Activated naive CD8-positive, alpha-beta T cell treated with anti-CD3 and anti-CD28 coated beads, Interleukin-2, amount 10 ng/mL, durations not matched to agents 7 days and 5 days (primary cell): ENCODE data around the gene SGIP1. TPM values are rescaled to one million over a fixed set of nuclear protein-coding genes. Genes with fewer than 3 reads are reported as not detected.
"Not testable (repeated sequence)": the region's sequence is repeated elsewhere in the genome, so short reads cannot be mapped to it uniquely, and the experiment has no call there.

Source experiments
- ATAC-seq: fragments of 150-1000 bp; cut with Tn5 transposase; one replicate; pipeline ENCODE4 v1.10.0; 2021; ENCODE audit warnings: low read depth, moderate library complexity
- POLR2A ChIA-PET: fragments of 350-600 bp; sonication (Branson Sonifier 250); formaldehyde crosslinking; loops from one replicate; lab custom pipeline; 2021; ENCODE audit warnings: antibody characterized with exemption; lab: Charles Lee
- DNase-seq: peaks from one replicate; pipeline ENCODE4 v3.0.0; 2021
- H3K27ac Mint-ChIP-seq: one replicate; pipeline ENCODE4 v1.8.0; 2022; ENCODE audit warnings: mild to moderate bottlenecking, mixed read lengths
- H3K27me3 Mint-ChIP-seq: one replicate; pipeline ENCODE4 v1.8.0; 2022; ENCODE audit warnings: mild to moderate bottlenecking, moderate library complexity, mixed read lengths
- H3K36me3 Mint-ChIP-seq: one replicate; pipeline ENCODE4 v1.8.0; 2021; ENCODE audit warnings: mild to moderate bottlenecking, mixed read lengths
- H3K4me1 Mint-ChIP-seq: one replicate; pipeline ENCODE4 v1.8.0; 2021; ENCODE audit warnings: mixed read lengths
- H3K4me3 Mint-ChIP-seq: one replicate; pipeline ENCODE4 v1.8.0; 2022; ENCODE audit warnings: mild to moderate bottlenecking, moderate library complexity, mixed read lengths
- H3K9me3 Mint-ChIP-seq: one replicate; pipeline ENCODE4 v1.8.0; 2021; ENCODE audit warnings: mixed read lengths
- total RNA-seq, 2 experiments: library from RNA; stranded (reverse); gene quantifications; one replicate each; pipeline ENCODE4 v1.2.3, GENCODE V29; 2021

Gene SGIP1
- total RNA-seq, 2 experiments from 2014 or later = not detected

- POLR2A ChIA-PET = no interaction called here
- Mint-ChIP-seq H3K9me3 (no peaks in the 10 kb centered on the region), H3K4me1 (peaks cover 2% of the 10 kb centered on the region), H3K27ac (no peak overlapping the region), H3K36me3 (no peaks in the 10 kb centered on the region), H3K4me3 (no peak overlapping the region), H3K27me3 (peaks cover 2% of the 10 kb centered on the region)
- ATAC-seq (no peak), DNase-seq (no peak)
Measured at GRCh38 chr1:66576645-66577044, 42.7 kb downstream of the SGIP1 start.

- H3K4me1 Mint-ChIP-seq = peaks cover 2% of the 10 kb centered on the region
- no peaks in the 10 kb centered on the region for H3K36me3 Mint-ChIP-seq
- POLR2A ChIA-PET = no interaction called here
- DNase-seq (no peak), ATAC-seq (no peak)
- no peak overlapping the region for H3K27ac Mint-ChIP-seq
- H3K9me3 Mint-ChIP-seq = no peaks in the 10 kb centered on the region
- H3K27me3 Mint-ChIP-seq = peaks cover 9% of the 10 kb centered on the region
- H3K4me3 Mint-ChIP-seq = no peak overlapping the region
Measured at GRCh38 chr1:66578841-66579240, 44.9 kb downstream of the SGIP1 start.

GRCh38 chr1:66580081-66580480, 46.1 kb downstream of the SGIP1 start:
- POLR2A ChIA-PET = no interaction called here
- H3K9me3 Mint-ChIP-seq = no peaks in the 10 kb centered on the region
- ATAC-seq (no peak), DNase-seq (no peak)
- H3K4me1 Mint-ChIP-seq = peaks cover 2% of the 10 kb centered on the region
- no peak overlapping the region for H3K4me3 Mint-ChIP-seq
- peaks cover 13% of the 10 kb centered on the region for H3K27me3 Mint-ChIP-seq
- H3K36me3 Mint-ChIP-seq = no peaks in the 10 kb centered on the region
- no peak overlapping the region for H3K27ac Mint-ChIP-seq

GRCh38 chr1:66583021-66583420, 49.1 kb downstream of the SGIP1 start:
- H3K4me3 Mint-ChIP-seq = no peak overlapping the region
- DNase-seq (no peak), ATAC-seq (no peak)
- peaks cover 2% of the 10 kb centered on the region for H3K4me1 Mint-ChIP-seq
- H3K36me3 Mint-ChIP-seq = no peaks in the 10 kb centered on the region
- no peak overlapping the region for H3K27ac Mint-ChIP-seq
- peaks cover 19% of the 10 kb centered on the region for H3K27me3 Mint-ChIP-seq
- POLR2A ChIA-PET = no interaction called here
- H3K9me3 Mint-ChIP-seq = no peaks in the 10 kb centered on the region

GRCh38 chr1:66585002-66585401, 51.0 kb downstream of the SGIP1 start:
- H3K9me3 Mint-ChIP-seq = no peaks in the 10 kb centered on the region
- H3K27ac Mint-ChIP-seq = no peak overlapping the region
- ATAC-seq (no peak), DNase-seq (no peak)
- H3K27me3 Mint-ChIP-seq = peaks cover 21% of the 10 kb centered on the region
- H3K4me3 Mint-ChIP-seq = no peak overlapping the region
- POLR2A ChIA-PET = no interaction called here
- H3K36me3 Mint-ChIP-seq = no peaks in the 10 kb centered on the region
- peaks cover 2% of the 10 kb centered on the region for H3K4me1 Mint-ChIP-seq

- H3K4me1 Mint-ChIP-seq = no peaks in the 10 kb centered on the region
- DNase-seq (no peak), ATAC-seq (no peak)
- peaks cover 14% of the 10 kb centered on the region for H3K27me3 Mint-ChIP-seq
- H3K9me3 Mint-ChIP-seq = no peaks in the 10 kb centered on the region
- H3K27ac Mint-ChIP-seq = no peak overlapping the region
- H3K4me3 Mint-ChIP-seq = no peak overlapping the region
- H3K36me3 Mint-ChIP-seq = no peaks in the 10 kb centered on the region
- POLR2A ChIA-PET = no interaction called here
Measured at GRCh38 chr1:66589326-66589725, 55.4 kb downstream of the SGIP1 start.

GRCh38 chr1:66592106-66592507, 58.2 kb downstream of the SGIP1 start:
- DNase-seq, H3K27ac Mint-ChIP-seq, H3K4me3 Mint-ChIP-seq, ATAC-seq, H3K4me1 Mint-ChIP-seq, H3K9me3 Mint-ChIP-seq, H3K36me3 Mint-ChIP-seq, POLR2A ChIA-PET: not testable (repeated sequence)
- H3K27me3 Mint-ChIP-seq = peaks cover 15% of the 10 kb centered on the region

- H3K4me1 Mint-ChIP-seq = no peaks in the 10 kb centered on the region
- no peaks in the 10 kb centered on the region for H3K36me3 Mint-ChIP-seq
- H3K27ac Mint-ChIP-seq = no peak overlapping the region
- POLR2A ChIA-PET = no interaction called here
- H3K27me3 Mint-ChIP-seq = peaks cover 5% of the 10 kb centered on the region
- H3K4me3 Mint-ChIP-seq = no peak overlapping the region
- ATAC-seq = no peak
- peaks cover 1% of the 10 kb centered on the region for H3K9me3 Mint-ChIP-seq
- no peak for DNase-seq
Measured at GRCh38 chr1:66596191-66596590, 62.2 kb downstream of the SGIP1 start.

GRCh38 chr1:66597500-66597899, 63.5 kb downstream of the SGIP1 start:
- no peak for ATAC-seq
- no peak for DNase-seq
- Mint-ChIP-seq H3K4me3 (no peak overlapping the region), H3K9me3 (peaks cover 1% of the 10 kb centered on the region), H3K27ac (no peak overlapping the region), H3K27me3 (peaks cover 5% of the 10 kb centered on the region), H3K36me3 (no peaks in the 10 kb centered on the region), H3K4me1 (no peaks in the 10 kb centered on the region)
- POLR2A ChIA-PET = no interaction called here

- H3K9me3 Mint-ChIP-seq = peaks cover 1% of the 10 kb centered on the region
- POLR2A ChIA-PET = no interaction called here
- H3K27ac Mint-ChIP-seq = no peak overlapping the region
- ATAC-seq = no peak
- no peaks in the 10 kb centered on the region for H3K4me1 Mint-ChIP-seq
- no peak overlapping the region for H3K4me3 Mint-ChIP-seq
- no peaks in the 10 kb centered on the region for H3K36me3 Mint-ChIP-seq
- H3K27me3 Mint-ChIP-seq = peaks cover 5% of the 10 kb centered on the region
- no peak for DNase-seq
Measured at GRCh38 chr1:66598670-66599069, 64.7 kb downstream of the SGIP1 start.

- H3K4me3 Mint-ChIP-seq = no peak overlapping the region
- H3K27ac Mint-ChIP-seq = no peak overlapping the region
- POLR2A ChIA-PET = no interaction called here
- H3K27me3 Mint-ChIP-seq = peaks cover 7% of the 10 kb centered on the region
- DNase-seq (no peak), ATAC-seq (no peak)
- no peaks in the 10 kb centered on the region for H3K36me3 Mint-ChIP-seq
- peaks cover 1% of the 10 kb centered on the region for H3K9me3 Mint-ChIP-seq
- no peaks in the 10 kb centered on the region for H3K4me1 Mint-ChIP-seq
Measured at GRCh38 chr1:66599346-66599745, 65.4 kb downstream of the SGIP1 start.

GRCh38 chr1:66599899-66600737, 66.2 kb downstream of the SGIP1 start:
- Mint-ChIP-seq H3K9me3 (peaks cover 1% of the 10 kb centered on the region), H3K27me3 (peaks cover 3% of the 10 kb centered on the region), H3K4me1 (no peaks in the 10 kb centered on the region), H3K4me3 (no peak overlapping the region), H3K27ac (no peak overlapping the region), H3K36me3 (no peaks in the 10 kb centered on the region)
- POLR2A ChIA-PET = no interaction called here
- DNase-seq (no peak), ATAC-seq (no peak)

GRCh38 chr1:66605419-66605997, 71.6 kb downstream of the SGIP1 start:
- H3K4me1 Mint-ChIP-seq = no peaks in the 10 kb centered on the region
- peaks cover 5% of the 10 kb centered on the region for H3K27me3 Mint-ChIP-seq
- no peaks in the 10 kb centered on the region for H3K9me3 Mint-ChIP-seq
- no peak overlapping the region for H3K4me3 Mint-ChIP-seq
- DNase-seq (no peak), ATAC-seq (no peak)
- no peak overlapping the region for H3K27ac Mint-ChIP-seq
- no peaks in the 10 kb centered on the region for H3K36me3 Mint-ChIP-seq
- POLR2A ChIA-PET = no interaction called here

GRCh38 chr1:66606362-66607065, 72.6 kb downstream of the SGIP1 start:
- Mint-ChIP-seq H3K36me3 (no peaks in the 10 kb centered on the region), H3K9me3 (no peaks in the 10 kb centered on the region), H3K4me1 (no peaks in the 10 kb centered on the region), H3K27ac (no peak overlapping the region), H3K27me3 (peaks cover 5% of the 10 kb centered on the region), H3K4me3 (no peak overlapping the region)
- DNase-seq (no peak), ATAC-seq (no peak)
- POLR2A ChIA-PET = no interaction called here
